ENCODE data around the gene ATP11A.

GRCh38 chr13:112785483-112785856 lies 95.6 kb downstream of the ATP11A start:
- TF ChIP-seq SP1 (IDR thresholded peaks at IDR 0.05; ENCODE audit: low read depth, low read length), result no peak
- no peak for TF ChIP-seq ZNF274 (IDR thresholded peaks at IDR 0.05; ENCODE audit: insufficient read depth, insufficient read length)
- TF ChIP-seq JUND (IDR thresholded peaks at IDR 0.05; ENCODE audit: low read depth, low read length), result no peak
- TF ChIP-seq, protein P1, sequence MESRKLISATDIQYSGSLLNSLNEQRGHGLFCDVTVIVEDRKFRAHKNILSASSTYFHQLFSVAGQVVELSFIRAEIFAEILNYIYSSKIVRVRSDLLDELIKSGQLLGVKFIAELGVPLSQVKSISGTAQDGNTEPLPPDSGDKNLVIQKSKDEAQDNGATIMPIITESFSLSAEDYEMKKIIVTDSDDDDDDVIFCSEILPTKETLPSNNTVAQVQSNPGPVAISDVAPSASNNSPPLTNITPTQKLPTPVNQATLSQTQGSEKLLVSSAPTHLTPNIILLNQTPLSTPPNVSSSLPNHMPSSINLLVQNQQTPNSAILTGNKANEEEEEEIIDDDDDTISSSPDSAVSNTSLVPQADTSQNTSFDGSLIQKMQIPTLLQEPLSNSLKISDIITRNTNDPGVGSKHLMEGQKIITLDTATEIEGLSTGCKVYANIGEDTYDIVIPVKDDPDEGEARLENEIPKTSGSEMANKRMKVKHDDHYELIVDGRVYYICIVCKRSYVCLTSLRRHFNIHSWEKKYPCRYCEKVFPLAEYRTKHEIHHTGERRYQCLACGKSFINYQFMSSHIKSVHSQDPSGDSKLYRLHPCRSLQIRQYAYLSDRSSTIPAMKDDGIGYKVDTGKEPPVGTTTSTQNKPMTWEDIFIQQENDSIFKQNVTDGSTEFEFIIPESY (IDR thresholded peaks at IDR 0.05), result no peak
- TF ChIP-seq EP300 (IDR thresholded peaks at IDR 0.05; ENCODE audit: borderline replicate concordance in 1 of 2, control insufficient read depth in 1 of 2, low read depth in 2 of 2, low read length in 2 of 2), result no peak
- no peak for TF ChIP-seq POLR2AphosphoS5 (IDR thresholded peaks at IDR 0.05; ENCODE audit: low read length)
- no peak for TF ChIP-seq GABPA (IDR thresholded peaks at IDR 0.05; ENCODE audit: low read depth)
- no peak for TF ChIP-seq RBBP5 (conservative IDR thresholded peaks at IDR 0.05)
- TF ChIP-seq PML (IDR thresholded peaks at IDR 0.05; ENCODE audit: low read length), result no peak
- no peak for TF ChIP-seq CTCF (IDR thresholded peaks at IDR 0.05 in 2 of 3, conservative IDR thresholded peaks at IDR 0.05 in 1 of 3; ENCODE audit: control insufficient read depth in 2 of 3, extremely low read depth in 1 of 3, insufficient read depth in 1 of 3, low read depth in 3 of 3, low read length in 3 of 3)
- no peak for TF ChIP-seq ZNF687 (IDR thresholded peaks at IDR 0.05)
- TF ChIP-seq, protein P2, sequence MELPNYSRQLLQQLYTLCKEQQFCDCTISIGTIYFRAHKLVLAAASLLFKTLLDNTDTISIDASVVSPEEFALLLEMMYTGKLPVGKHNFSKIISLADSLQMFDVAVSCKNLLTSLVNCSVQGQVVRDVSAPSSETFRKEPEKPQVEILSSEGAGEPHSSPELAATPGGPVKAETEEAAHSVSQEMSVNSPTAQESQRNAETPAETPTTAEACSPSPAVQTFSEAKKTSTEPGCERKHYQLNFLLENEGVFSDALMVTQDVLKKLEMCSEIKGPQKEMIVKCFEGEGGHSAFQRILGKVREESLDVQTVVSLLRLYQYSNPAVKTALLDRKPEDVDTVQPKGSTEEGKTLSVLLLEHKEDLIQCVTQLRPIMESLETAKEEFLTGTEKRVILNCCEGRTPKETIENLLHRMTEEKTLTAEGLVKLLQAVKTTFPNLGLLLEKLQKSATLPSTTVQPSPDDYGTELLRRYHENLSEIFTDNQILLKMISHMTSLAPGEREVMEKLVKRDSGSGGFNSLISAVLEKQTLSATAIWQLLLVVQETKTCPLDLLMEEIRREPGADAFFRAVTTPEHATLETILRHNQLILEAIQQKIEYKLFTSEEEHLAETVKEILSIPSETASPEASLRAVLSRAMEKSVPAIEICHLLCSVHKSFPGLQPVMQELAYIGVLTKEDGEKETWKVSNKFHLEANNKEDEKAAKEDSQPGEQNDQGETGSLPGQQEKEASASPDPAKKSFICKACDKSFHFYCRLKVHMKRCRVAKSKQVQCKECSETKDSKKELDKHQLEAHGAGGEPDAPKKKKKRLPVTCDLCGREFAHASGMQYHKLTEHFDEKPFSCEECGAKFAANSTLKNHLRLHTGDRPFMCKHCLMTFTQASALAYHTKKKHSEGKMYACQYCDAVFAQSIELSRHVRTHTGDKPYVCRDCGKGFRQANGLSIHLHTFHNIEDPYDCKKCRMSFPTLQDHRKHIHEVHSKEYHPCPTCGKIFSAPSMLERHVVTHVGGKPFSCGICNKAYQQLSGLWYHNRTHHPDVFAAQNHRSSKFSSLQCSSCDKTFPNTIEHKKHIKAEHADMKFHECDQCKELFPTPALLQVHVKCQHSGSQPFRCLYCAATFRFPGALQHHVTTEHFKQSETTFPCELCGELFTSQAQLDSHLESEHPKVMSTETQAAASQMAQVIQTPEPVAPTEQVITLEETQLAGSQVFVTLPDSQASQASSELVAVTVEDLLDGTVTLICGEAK (IDR thresholded peaks at IDR 0.05; ENCODE audit: borderline replicate concordance), result no peak
- no peak for TF ChIP-seq POLR2A (IDR thresholded peaks at IDR 0.05; ENCODE audit: low read depth, low read length)
- TF ChIP-seq CEBPZ (IDR thresholded peaks at IDR 0.05; ENCODE audit: low read depth, low read length), result no peak

All from GM12878 (cell line).